Stimulated activated CD8-positive, alpha-beta memory T cell treated with anti-CD3 and anti-CD28 coated beads, Interleukin-12 subunit alpha, Interleukin-12 subunit beta, amount 100 ng/mL, for 24 hours (primary cell): ENCODE results near the gene ADAMTS6.

Source experiments
- DNase-seq: peaks from one replicate; pipeline ENCODE4 v3.0.0-alpha.2; 2020; ENCODE audit errors: extremely low read depth

Gene ADAMTS6

GRCh38 chr5:65276178-65276890, 205.4 kb downstream of the ADAMTS6 start:
- DNase-seq: no peak

- no peak for DNase-seq
Observed at GRCh38 chr5:65271906-65272305, 209.8 kb downstream of the ADAMTS6 start.

GRCh38 chr5:65268525-65268924, 213.2 kb downstream of the ADAMTS6 start:
- no peak for DNase-seq

GRCh38 chr5:65264420-65264819, 217.3 kb downstream of the ADAMTS6 start:
- no peak for DNase-seq

GRCh38 chr5:65263321-65263720, 218.4 kb downstream of the ADAMTS6 start:
- no peak for DNase-seq

- no peak for DNase-seq
Observed at GRCh38 chr5:65262649-65263059, 219.1 kb downstream of the ADAMTS6 start.

GRCh38 chr5:65262096-65262495, 219.6 kb downstream of the ADAMTS6 start:
- DNase-seq: no peak

- DNase-seq: no peak
Observed at GRCh38 chr5:65261499-65261898, 220.2 kb downstream of the ADAMTS6 start.

GRCh38 chr5:65255294-65255693, 226.4 kb downstream of the ADAMTS6 start:
- no peak for DNase-seq

- no peak for DNase-seq
Observed at GRCh38 chr5:65252977-65253376, 228.7 kb downstream of the ADAMTS6 start.

GRCh38 chr5:65248896-65249295, 232.8 kb downstream of the ADAMTS6 start:
- DNase-seq: no peak

GRCh38 chr5:65247594-65247993, 234.1 kb downstream of the ADAMTS6 start:
- no peak for DNase-seq

GRCh38 chr5:65246741-65247140, 235.0 kb downstream of the ADAMTS6 start:
- DNase-seq: no peak

- no peak for DNase-seq
Observed at GRCh38 chr5:65244031-65244430, 237.7 kb downstream of the ADAMTS6 start.

GRCh38 chr5:65243161-65243560, 238.6 kb downstream of the ADAMTS6 start:
- DNase-seq: no peak

GRCh38 chr5:65229841-65230240, 251.9 kb downstream of the ADAMTS6 start:
- no peak for DNase-seq

GRCh38 chr5:65213921-65214525, 267.7 kb downstream of the ADAMTS6 start:
- DNase-seq: no peak

GRCh38 chr5:65209341-65209740, 272.4 kb downstream of the ADAMTS6 start:
- no peak for DNase-seq

GRCh38 chr5:65204966-65205365, 276.8 kb downstream of the ADAMTS6 start:
- no peak for DNase-seq

- no peak for DNase-seq
Observed at GRCh38 chr5:65203746-65204145, 278.0 kb downstream of the ADAMTS6 start.

- DNase-seq: no peak
Observed at GRCh38 chr5:65199993-65200675, 281.6 kb downstream of the ADAMTS6 start.

- DNase-seq: no peak
Observed at GRCh38 chr5:65198456-65199120, 283.1 kb downstream of the ADAMTS6 start.
